CD4-positive, alpha-beta T cell treated with Interferon gamma for 1 hour (primary cell): ENCODE measurements around the gene IFNLR1.
A peak's percentile ranks its signal among the peaks of the same experiment; 100 is the strongest.

Source experiments
- DNase-seq: peaks from one replicate; pipeline ENCODE4 v3.0.0-alpha.2; 2020

The IFNLR1 gene

GRCh38 chr1:24205345-24206082, 18.4 kb upstream of the IFNLR1 start:
- DNase-seq: no peak

GRCh38 chr1:24204116-24204515, 17.0 kb upstream of the IFNLR1 start:
- no peak for DNase-seq

- peak; percentile 7 for DNase-seq
These were observed 16.3 kb upstream of the IFNLR1 start for GRCh38 chr1:24203404-24203803.

- no peak for DNase-seq
These were observed 15.9 kb upstream of the IFNLR1 start for GRCh38 chr1:24202987-24203386.

- DNase-seq: no peak
These were observed 15.5 kb upstream of the IFNLR1 start for GRCh38 chr1:24202556-24202955.

GRCh38 chr1:24201941-24202440, 14.9 kb upstream of the IFNLR1 start:
- DNase-seq: peak; percentile 29

- DNase-seq: peak; percentile 73
These were observed 12.3 kb upstream of the IFNLR1 start for GRCh38 chr1:24199291-24199900.

- no peak for DNase-seq
These were observed 11.7 kb upstream of the IFNLR1 start for GRCh38 chr1:24198766-24199165.

GRCh38 chr1:24195874-24196273, 8.8 kb upstream of the IFNLR1 start:
- no peak for DNase-seq

- no peak for DNase-seq
These were observed 8.0 kb upstream of the IFNLR1 start for GRCh38 chr1:24195136-24195535.

- DNase-seq: no peak
These were observed 6.0 kb upstream of the IFNLR1 start for GRCh38 chr1:24193046-24193445.

- peak; percentile 6 for DNase-seq
These were observed 4.8 kb upstream of the IFNLR1 start for GRCh38 chr1:24191860-24192259.

GRCh38 chr1:24190983-24191461, 3.9 kb upstream of the IFNLR1 start:
- DNase-seq: peak; percentile 19

GRCh38 chr1:24189528-24189927, 2.4 kb upstream of the IFNLR1 start:
- DNase-seq: peak; percentile 56

GRCh38 chr1:24186711-24186992, 437 bp downstream of the IFNLR1 start:
- no peak for DNase-seq

- no peak for DNase-seq
These were observed 918 bp downstream of the IFNLR1 start for GRCh38 chr1:24186031-24186710.

GRCh38 chr1:24185076-24185475, 2.0 kb downstream of the IFNLR1 start:
- DNase-seq: no peak

- DNase-seq: no peak
These were observed 5.0 kb downstream of the IFNLR1 start for GRCh38 chr1:24182061-24182460.

GRCh38 chr1:24181619-24182018, 5.5 kb downstream of the IFNLR1 start:
- DNase-seq: no peak

- no peak for DNase-seq
These were observed 6.4 kb downstream of the IFNLR1 start for GRCh38 chr1:24180676-24181075.

GRCh38 chr1:24179251-24179840, 7.7 kb downstream of the IFNLR1 start:
- DNase-seq: no peak

GRCh38 chr1:24178407-24178806, 8.7 kb downstream of the IFNLR1 start:
- DNase-seq: no peak

- no peak for DNase-seq
These were observed 9.9 kb downstream of the IFNLR1 start for GRCh38 chr1:24177161-24177560.
